Neural progenitor cell (in vitro differentiated cells): ENCODE results near the gene RERE. TPM values are rescaled to one million over a fixed set of nuclear protein-coding genes. Genes with fewer than 3 reads are reported as not detected.

Experiments used
- DNase-seq: peaks from one replicate; pipeline ENCODE4 v3.0.0-alpha.2; 2016; ENCODE audit warnings: low spot score
- H2AFZ ChIP-seq: fragments of 200-600 bp; sonication (generic); replicated peaks from 2 replicates; pipeline ENCODE4 v1.6.1; 2016; ENCODE audit warnings: antibody characterized with exemption
- H3F3A ChIP-seq: fragments of 200-600 bp; sonication (generic); 2 replicates; pipeline ENCODE4 v1.6.1; 2016; ENCODE audit warnings: antibody characterized with exemption, low read depth
- H3K27ac ChIP-seq: fragments of 200-600 bp; sonication (generic); 2 replicates; pipeline ENCODE4 v1.5.1; 2016; ENCODE audit warnings: mild to moderate bottlenecking
- H3K27me3 ChIP-seq: fragments of 200-600 bp; sonication (generic); 2 replicates; pipeline ENCODE4 v1.6.1; 2016; ENCODE audit warnings: mild to moderate bottlenecking, moderate library complexity
- H3K36me3 ChIP-seq: fragments of 200-600 bp; sonication (generic); 2 replicates; pipeline ENCODE4 v1.5.1; 2016
- H3K4me1 ChIP-seq: fragments of 200-600 bp; sonication (generic); 2 replicates; pipeline ENCODE4 v1.6.1; 2016; ENCODE audit warnings: mixed run types
- H3K4me2 ChIP-seq: fragments of 200-600 bp; sonication (generic); 2 replicates; pipeline ENCODE4 v1.6.1; 2016
- H3K4me3 ChIP-seq: fragments of 200-600 bp; sonication (generic); 2 replicates; pipeline ENCODE4 v1.5.1; 2016
- H3K79me2 ChIP-seq: fragments of 200-600 bp; sonication (generic); 2 replicates; pipeline ENCODE4 v1.6.1; 2016; ENCODE audit warnings: low read depth
- H3K9ac ChIP-seq: fragments of 200-600 bp; sonication (generic); 2 replicates; pipeline ENCODE4 v1.6.1; 2016
- H3K9me3 ChIP-seq: fragments of 200-600 bp; sonication (generic); 2 replicates; pipeline ENCODE4 v1.5.1; 2016; ENCODE audit warnings: low read depth
- H4K20me1 ChIP-seq: fragments of 200-600 bp; sonication (generic); 2 replicates; pipeline ENCODE4 v1.6.1; 2016; ENCODE audit warnings: low read depth
- H3K27ac Mint-ChIP-seq: 3 replicates; pipeline ENCODE4 v1.8.0; 2021; ENCODE audit warnings: mixed read lengths
- H3K27me3 Mint-ChIP-seq: 2 replicates; pipeline ENCODE4 v1.8.0; 2022; ENCODE audit warnings: low read depth, mild to moderate bottlenecking, inconsistent platforms, moderate library complexity, mixed read lengths; ENCODE audit not compliant: insufficient read depth
- H3K36me3 Mint-ChIP-seq: 3 replicates; pipeline ENCODE4 v1.8.0; 2021; ENCODE audit warnings: mixed read lengths
- H3K4me1 Mint-ChIP-seq: 3 replicates; pipeline ENCODE4 v1.8.0; 2021; ENCODE audit warnings: mixed read lengths
- H3K4me3 Mint-ChIP-seq: 3 replicates; pipeline ENCODE4 v1.8.0; 2021; ENCODE audit warnings: mild to moderate bottlenecking, moderate library complexity, mixed read lengths
- H3K9me3 Mint-ChIP-seq: 3 replicates; pipeline ENCODE4 v1.8.0; 2020; ENCODE audit warnings: mixed read lengths
- EZH2 ChIP-seq: fragments of 200-600 bp; sonication (generic); IDR thresholded peaks from 2 replicates; pipeline ENCODE4 v1.6.1; 2017; ENCODE audit warnings: antibody characterized with exemption, mild to moderate bottlenecking, moderate library complexity
- EZH2phosphoT487 ChIP-seq: fragments of 200-600 bp; sonication (generic); IDR thresholded peaks from 2 replicates; pipeline ENCODE4 v1.6.1; 2017; ENCODE audit warnings: antibody characterized with exemption
- total RNA-seq: library from RNA; depleted of rRNA; stranded (reverse); fragments of >200 nt; gene quantifications from 2 replicates; pipeline ENCODE4 v1.2.3, GENCODE V29; 2015; ENCODE audit warnings: low replicate concordance
- TF ChIP-seq, protein P1 (sequence below): fragments of 200-600 bp; sonication (generic); IDR thresholded peaks from 2 replicates; pipeline ENCODE4 v1.5.1; 2017; ENCODE audit warnings: antibody characterized with exemption, mild to moderate bottlenecking

The RERE gene
- total RNA-seq, 1 donor from 2014 or later, result 29.8 TPM

DNA sequence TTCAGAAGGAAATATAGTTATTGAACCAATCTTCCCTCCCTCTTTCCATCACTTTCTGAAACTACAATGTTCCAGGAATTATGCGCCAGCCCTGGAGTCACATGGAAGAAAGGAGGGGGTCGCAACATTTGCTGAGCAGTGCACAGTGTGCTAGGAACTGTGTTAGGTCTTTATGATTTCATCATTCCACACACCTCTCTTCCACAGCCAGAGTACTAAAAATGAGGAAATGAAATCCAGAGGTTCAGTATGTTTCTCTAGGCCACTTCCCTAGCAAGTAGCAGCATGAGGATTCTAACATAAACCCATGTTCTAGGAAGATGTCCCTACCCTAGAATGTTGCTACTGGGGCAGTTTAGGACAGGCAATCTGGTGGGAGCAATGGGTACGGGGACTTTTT is 341.4 kb downstream of the RERE start:
- no peaks in the 10 kb centered on the region for H3K36me3 ChIP-seq
- no peak overlapping the region for H3K4me2 ChIP-seq
- no peak for DNase-seq
- no peaks in the 10 kb centered on the region for H3K9me3 ChIP-seq
- H3K4me3 Mint-ChIP-seq, result no peak overlapping the region
- H3K4me1 ChIP-seq, result peaks cover 33% of the 10 kb centered on the region
- no peaks in the 10 kb centered on the region for H3K9me3 Mint-ChIP-seq
- peaks cover 81% of the 10 kb centered on the region for H3K79me2 ChIP-seq
- no peaks in the 10 kb centered on the region for H3K27me3 Mint-ChIP-seq
- no peak overlapping the region for H3K4me3 ChIP-seq
- no peak for TF ChIP-seq EZH2phosphoT487
- TF ChIP-seq EZH2, result no peak
- TF ChIP-seq, protein P1, sequence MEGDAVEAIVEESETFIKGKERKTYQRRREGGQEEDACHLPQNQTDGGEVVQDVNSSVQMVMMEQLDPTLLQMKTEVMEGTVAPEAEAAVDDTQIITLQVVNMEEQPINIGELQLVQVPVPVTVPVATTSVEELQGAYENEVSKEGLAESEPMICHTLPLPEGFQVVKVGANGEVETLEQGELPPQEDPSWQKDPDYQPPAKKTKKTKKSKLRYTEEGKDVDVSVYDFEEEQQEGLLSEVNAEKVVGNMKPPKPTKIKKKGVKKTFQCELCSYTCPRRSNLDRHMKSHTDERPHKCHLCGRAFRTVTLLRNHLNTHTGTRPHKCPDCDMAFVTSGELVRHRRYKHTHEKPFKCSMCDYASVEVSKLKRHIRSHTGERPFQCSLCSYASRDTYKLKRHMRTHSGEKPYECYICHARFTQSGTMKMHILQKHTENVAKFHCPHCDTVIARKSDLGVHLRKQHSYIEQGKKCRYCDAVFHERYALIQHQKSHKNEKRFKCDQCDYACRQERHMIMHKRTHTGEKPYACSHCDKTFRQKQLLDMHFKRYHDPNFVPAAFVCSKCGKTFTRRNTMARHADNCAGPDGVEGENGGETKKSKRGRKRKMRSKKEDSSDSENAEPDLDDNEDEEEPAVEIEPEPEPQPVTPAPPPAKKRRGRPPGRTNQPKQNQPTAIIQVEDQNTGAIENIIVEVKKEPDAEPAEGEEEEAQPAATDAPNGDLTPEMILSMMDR, result no peak
- no peaks in the 10 kb centered on the region for H3F3A ChIP-seq
- peak overlapping the region; percentile 4 for H3K27ac ChIP-seq
- H3K4me1 Mint-ChIP-seq, result peaks cover 59% of the 10 kb centered on the region
- peaks cover 61% of the 10 kb centered on the region for H4K20me1 ChIP-seq
- no peak overlapping the region for H2AFZ ChIP-seq
- H3K36me3 Mint-ChIP-seq, result peaks cover 4% of the 10 kb centered on the region
- H3K9ac ChIP-seq, result no peak overlapping the region
- peak overlapping the region; percentile 16 for H3K27ac Mint-ChIP-seq
- no peaks in the 10 kb centered on the region for H3K27me3 ChIP-seq

DNA sequence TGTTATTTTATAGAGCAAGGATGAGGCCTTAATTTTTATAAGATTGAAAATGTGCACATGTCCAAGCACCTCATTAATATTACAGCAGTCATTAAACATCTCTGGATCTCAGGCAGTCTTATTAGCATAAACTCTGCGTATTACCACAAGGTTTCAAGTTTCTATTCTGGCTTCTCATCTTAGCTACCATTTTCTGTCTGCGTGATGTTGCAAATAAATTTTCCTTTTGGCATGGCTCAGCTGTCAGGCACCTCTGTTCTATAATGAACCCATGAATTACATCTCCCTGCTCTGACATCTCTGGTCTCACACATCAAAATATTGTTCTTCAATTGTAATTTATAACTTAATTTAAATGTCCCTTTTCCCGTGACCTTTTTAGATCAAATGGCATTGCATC is 343.1 kb downstream of the RERE start:
- Mint-ChIP-seq H3K36me3 (peaks cover 8% of the 10 kb centered on the region), H3K4me1 (peaks cover 60% of the 10 kb centered on the region), H3K27ac (no peak overlapping the region), H3K9me3 (no peaks in the 10 kb centered on the region), H3K4me3 (no peak overlapping the region), H3K27me3 (no peaks in the 10 kb centered on the region)
- Histone ChIP-seq H3K27ac (no peak overlapping the region), H2AFZ (no peak overlapping the region), H3K4me3 (no peak overlapping the region), H3K9ac (no peak overlapping the region), H3K79me2 (peaks cover 76% of the 10 kb centered on the region), H3F3A (no peaks in the 10 kb centered on the region), H3K9me3 (no peaks in the 10 kb centered on the region), H4K20me1 (peaks cover 59% of the 10 kb centered on the region), H3K4me2 (no peak overlapping the region), H3K36me3 (no peaks in the 10 kb centered on the region), H3K4me1 (peaks cover 36% of the 10 kb centered on the region), H3K27me3 (no peaks in the 10 kb centered on the region)
- no peak for DNase-seq
- TF ChIP-seq EZH2phosphoT487 (no peak), EZH2 (no peak)
- TF ChIP-seq, protein P1, result no peak

DNA sequence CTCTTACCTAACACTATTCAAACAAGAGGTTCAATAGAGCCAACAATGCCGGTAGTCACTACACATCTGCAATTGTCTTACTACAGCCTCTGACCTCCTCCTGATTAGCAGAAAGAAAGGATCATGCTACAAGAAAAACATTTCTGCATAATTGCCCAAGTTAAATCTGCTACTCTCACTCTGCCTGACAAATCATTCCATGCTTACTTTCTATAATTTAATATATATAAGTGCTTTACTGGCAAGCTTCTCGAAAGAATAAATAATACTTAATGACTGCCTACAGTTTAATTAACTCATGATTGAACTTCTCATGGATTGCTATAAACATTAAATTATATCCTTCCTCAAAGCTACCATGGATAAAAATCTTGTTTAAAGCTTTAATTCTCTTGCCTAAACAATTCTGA is 343.5 kb downstream of the RERE start:
- Histone ChIP-seq H3K9ac (no peak overlapping the region), H3K27me3 (no peaks in the 10 kb centered on the region), H3K4me3 (no peak overlapping the region), H4K20me1 (peaks cover 57% of the 10 kb centered on the region), H3K27ac (peak overlapping the region; percentile 8), H3K4me2 (no peak overlapping the region), H2AFZ (no peak overlapping the region), H3K79me2 (peaks cover 76% of the 10 kb centered on the region), H3F3A (no peaks in the 10 kb centered on the region), H3K36me3 (no peaks in the 10 kb centered on the region), H3K4me1 (peaks cover 36% of the 10 kb centered on the region), H3K9me3 (no peaks in the 10 kb centered on the region)
- no peak for TF ChIP-seq EZH2
- no peak for TF ChIP-seq EZH2phosphoT487
- TF ChIP-seq, protein P1, result no peak
- H3K9me3 Mint-ChIP-seq, result no peaks in the 10 kb centered on the region
- no peaks in the 10 kb centered on the region for H3K27me3 Mint-ChIP-seq
- peaks cover 58% of the 10 kb centered on the region for H3K4me1 Mint-ChIP-seq
- DNase-seq, result peak; percentile 18
- no peak overlapping the region for H3K4me3 Mint-ChIP-seq
- no peak overlapping the region for H3K27ac Mint-ChIP-seq
- H3K36me3 Mint-ChIP-seq, result peaks cover 8% of the 10 kb centered on the region
